HuH-7.5 (cell line): ENCODE data around the gene DCPS.
"Not testable (repeated sequence)": the region's sequence is repeated elsewhere in the genome, so short reads cannot be mapped to it uniquely, and the experiment has no call there.

Source experiments
- DNase-seq: peaks from one replicate; pipeline ENCODE4 v3.0.0; 2011; ENCODE audit warnings: low spot score

DCPS gene

DNA sequence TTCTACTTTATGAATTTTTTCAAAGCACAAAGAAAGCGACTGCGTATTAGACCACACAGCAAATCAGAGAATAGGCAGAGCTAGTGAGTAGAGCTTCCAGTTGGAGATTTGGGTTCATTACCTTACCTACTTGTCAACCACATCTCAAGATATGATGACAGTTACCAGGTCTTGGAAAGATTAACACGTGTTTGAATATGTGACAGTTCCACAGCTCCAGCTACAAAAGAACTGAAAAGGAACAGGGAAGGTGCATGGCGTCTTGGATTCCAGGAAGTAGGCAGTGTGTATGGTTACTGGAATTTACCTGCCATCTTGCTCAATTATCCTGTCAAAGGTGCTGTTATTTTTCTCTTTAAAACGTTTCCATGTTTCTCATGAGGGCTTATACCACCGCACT, 15.6 kb upstream of the DCPS start:
- DNase-seq, result no peak

- DNase-seq, result no peak
Measured at GRCh38 chr11:126290887-126291286, 13.0 kb upstream of the DCPS start.

- DNase-seq, result no peak
Measured at GRCh38 chr11:126293726-126294125, 10.1 kb upstream of the DCPS start.

- DNase-seq, result no peak
Measured at GRCh38 chr11:126297004-126297403, 6.9 kb upstream of the DCPS start.

DNA sequence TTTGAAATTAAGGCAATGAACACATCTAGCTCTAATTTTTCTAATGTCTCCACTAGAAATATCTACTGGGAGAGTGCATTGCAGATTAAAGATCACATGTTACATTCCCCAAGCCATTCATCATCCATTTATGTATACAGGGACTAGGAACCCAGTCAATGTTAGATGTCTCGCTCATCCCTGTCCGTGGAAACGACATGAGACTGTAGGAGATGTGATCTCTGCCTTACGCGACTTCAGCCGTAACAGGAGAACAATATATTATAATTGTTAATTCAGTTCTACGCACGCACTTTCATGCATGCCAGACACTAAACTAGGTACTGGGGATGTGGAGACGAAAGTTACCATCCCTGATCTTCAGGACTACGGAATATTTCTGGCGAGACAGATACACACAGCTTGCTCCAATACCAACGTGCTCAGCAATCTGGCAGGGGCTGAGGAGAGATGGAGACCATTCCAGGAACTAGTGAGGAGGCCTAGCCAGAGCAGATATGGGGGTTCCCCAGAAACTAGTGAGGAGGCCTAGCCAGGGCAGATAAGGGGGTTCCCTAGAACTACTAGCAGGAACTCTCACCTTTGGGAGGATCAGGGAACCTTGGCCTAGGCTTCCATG, 706 bp downstream of the DCPS start:
- no peak for DNase-seq

- DNase-seq, result no peak
Measured at GRCh38 chr11:126305699-126306098, 1.8 kb downstream of the DCPS start.

DNA sequence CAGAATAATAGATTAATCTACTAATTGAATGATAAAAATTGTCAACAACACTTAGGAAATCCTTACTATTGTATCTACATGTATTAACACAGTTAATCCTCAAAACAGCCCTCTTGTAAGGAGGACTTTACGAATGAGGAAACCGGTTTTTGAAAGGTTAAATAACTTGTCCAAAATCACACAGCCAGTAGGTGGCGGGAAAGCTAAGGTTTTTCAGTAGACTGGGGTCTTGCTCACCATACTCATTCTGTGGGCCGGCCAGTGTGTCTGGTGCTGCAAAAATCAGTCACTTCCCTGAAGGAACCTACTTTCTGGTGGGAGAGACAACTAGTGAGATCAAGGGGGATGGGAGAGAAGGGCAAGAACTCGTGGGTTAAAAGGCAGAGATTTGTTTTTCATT, 3.8 kb downstream of the DCPS start:
- DNase-seq, result no peak

GRCh38 chr11:126308271-126308671, 4.4 kb downstream of the DCPS start:
- no peak for DNase-seq

GRCh38 chr11:126308771-126309170, 4.9 kb downstream of the DCPS start:
- DNase-seq, result not testable (repeated sequence)

- peak; percentile 62 for DNase-seq
Measured at GRCh38 chr11:126310200-126310991, 6.5 kb downstream of the DCPS start.

DNA sequence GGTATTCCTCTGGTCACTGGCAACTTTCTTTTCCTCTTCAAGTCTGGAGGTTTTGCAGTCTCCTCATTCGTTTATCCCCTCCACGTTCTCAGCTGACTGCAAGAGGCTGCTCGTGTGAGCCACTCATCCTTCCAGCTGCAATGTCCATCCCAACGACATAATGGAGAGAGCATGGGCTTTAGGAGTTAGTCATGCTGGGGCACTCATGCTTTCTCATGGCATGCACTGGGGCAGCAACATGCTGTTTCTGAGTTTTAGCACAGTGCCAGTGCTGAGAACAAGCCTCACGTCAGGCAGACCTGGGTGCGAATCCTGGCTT, 7.1 kb downstream of the DCPS start:
- DNase-seq, result no peak

DNA sequence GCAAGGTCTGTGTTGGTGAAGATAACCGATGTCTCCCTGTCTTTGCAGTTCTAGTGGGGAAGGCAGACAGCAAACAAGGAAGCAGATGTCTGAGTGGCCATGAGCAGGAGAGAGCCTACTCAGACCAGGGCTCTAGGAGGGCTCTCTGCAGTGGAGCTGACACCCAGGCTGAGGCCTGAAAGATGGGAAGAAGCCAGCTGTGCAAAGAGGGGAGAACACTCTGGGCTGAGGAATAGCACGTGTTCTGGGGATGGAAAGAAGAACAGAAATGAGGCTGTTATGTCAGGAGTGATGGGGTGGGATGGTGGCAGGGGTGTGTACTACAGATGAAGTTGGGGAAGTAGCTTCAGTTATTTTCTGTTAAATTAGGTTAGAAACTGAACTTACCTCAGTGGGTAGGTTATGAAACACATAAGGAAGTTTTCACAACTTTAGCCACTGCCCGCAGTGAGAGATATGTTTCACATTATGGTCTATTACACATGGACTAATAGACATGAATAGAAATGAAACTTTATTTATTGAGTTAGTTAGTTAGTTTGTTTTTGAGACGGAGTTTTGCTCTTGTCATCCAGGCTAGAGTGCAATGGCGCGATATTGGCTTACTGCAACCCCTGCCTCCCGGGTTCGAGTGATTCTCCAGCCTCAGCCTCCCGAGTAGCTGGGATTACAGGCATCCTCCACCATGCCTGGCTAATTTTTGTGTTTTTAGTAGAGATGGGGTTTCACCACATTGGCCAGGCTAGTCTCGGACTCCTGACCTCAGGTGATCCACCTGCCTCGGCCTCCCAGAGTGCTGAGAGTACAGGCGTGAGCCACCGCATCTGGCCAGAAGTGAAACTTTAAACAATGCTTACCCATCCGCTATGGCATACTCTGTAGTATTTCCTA, 7.8 kb downstream of the DCPS start:
- no peak for DNase-seq

DNA sequence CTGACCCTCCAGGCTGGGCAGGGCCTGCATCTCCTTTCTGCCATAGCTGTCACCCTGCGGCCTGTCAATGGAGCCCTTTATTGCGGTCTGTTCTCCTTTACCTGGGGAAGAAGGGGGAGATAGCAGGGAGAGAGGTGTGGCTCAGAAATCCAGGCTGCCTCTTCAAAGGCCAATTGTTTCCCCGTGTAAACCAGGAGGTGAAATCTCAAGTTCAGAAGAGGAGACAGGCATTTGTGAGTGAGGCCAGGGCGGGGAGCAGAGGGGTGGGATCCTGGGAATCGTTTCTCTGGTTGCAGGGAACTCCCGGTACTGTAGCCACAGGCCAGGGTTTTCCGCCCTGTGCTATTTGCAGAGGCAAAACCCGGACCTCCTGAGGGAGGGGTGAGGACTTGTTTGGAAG, 9.1 kb downstream of the DCPS start:
- DNase-seq, result no peak

DNA sequence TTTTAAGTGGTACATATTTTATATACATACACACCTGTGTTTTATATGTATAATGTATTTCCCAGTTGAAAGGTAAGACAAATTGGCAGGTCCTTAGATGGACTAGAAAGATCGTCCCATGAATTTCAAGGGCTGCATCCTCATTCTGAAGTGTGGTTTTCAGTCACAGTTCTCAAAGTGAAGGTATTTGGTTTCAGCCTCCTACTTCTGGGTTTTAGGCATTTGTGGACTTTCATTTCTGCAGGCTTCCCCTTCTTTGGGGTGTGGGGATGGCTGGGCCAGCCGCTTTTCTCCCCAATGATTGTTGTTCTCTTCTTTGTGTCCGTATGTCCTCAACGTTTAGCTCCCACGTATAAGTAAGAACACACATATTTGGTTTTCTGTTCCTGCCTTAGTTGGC, 10.0 kb downstream of the DCPS start:
- no peak for DNase-seq

DNA sequence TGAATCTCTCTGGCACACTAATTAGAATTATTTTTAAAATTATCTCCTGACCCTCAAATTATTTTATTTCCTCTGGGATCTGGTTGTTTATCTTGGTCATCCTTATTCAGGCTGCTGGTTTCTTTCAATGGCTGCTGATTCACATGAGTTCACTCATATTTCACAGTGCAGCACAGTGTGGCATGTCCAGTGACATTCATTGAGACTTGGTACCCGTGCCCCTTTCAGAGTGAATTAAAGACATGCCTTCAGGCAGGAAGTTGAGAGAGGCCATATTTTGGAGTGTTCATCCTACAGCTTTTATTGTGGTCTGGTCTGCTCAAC, 13.5 kb downstream of the DCPS start:
- no peak for DNase-seq

- DNase-seq, result no peak
Measured at GRCh38 chr11:126317756-126318573, 14.1 kb downstream of the DCPS start.

- DNase-seq, result no peak
Measured at GRCh38 chr11:126318574-126319373, 14.9 kb downstream of the DCPS start.

DNA sequence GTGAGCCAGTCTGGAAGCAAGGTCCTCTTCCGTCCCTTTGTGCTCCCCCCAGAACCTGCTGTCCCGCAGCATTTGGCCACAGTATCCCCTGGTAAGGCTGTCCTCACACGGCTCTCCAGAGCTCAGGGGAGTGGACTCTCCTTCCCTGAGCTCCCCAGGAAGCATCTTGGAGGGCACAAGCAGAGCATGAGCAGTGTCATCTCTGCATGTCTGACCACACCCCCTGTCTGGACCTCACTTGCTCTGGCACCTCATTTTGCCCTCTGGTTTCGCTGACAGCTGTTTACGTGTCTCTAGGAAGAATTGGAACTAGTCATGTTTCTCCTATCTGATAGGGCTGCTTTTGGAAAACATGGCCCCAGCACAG, 15.5 kb downstream of the DCPS start:
- no peak for DNase-seq

DNA sequence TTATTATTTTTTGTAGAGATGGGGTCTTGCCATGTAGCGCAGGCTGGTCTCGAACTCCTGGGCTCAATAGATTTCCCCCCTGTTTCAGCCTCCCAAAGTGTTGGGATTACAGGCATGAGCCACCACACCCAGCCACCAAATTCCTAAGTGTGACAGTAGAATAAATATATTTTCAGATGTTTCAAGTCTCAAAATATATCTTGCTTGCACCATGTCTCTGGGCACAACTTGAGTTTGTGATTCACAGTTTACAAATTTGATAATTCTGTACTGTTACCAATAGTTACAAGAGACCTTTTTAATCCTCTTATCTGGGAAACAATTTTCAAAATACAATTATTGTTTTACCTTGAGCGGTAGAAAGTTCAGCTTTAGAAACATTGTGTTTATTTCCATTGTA, 19.1 kb downstream of the DCPS start:
- no peak for DNase-seq

GRCh38 chr11:126327281-126328000, 23.6 kb downstream of the DCPS start:
- no peak for DNase-seq

GRCh38 chr11:126328001-126328390, 24.1 kb downstream of the DCPS start:
- no peak for DNase-seq
